Adrenal gland (tissue), 12 donors: Measurements from ENCODE around the gene VWA2. TPM values are rescaled to one million over a fixed set of nuclear protein-coding genes. Genes with fewer than 3 reads are reported as not detected.

Source experiments
- DNase-seq, 7 donors: peaks; one replicate each; pipeline ENCODE4 v3.0.0-alpha.2; 2019 to 2020
- H3K27ac ChIP-seq, 5 donors: fragments of 200-600 bp; sonication (generic) in 4 of 5; 1 replicate in 3 of 5; 2 replicates in 2 of 5; pipeline versions ENCODE4 v1.5.1 to v1.8.0; 2016 to 2020; ENCODE audit warnings: mild to moderate bottlenecking in 1 of 5
- H3K27me3 ChIP-seq: fragments of 200-600 bp; 2 replicates; pipeline ENCODE4 v1.8.0; 2021
- H3K36me3 ChIP-seq, 2 donors: fragments of 200-600 bp; replicated peaks in 1 of 2; 1 replicate in 1 of 2; 2 replicates in 1 of 2; pipeline versions ENCODE4 v1.5.1 to v1.8.0; 2018 to 2022
- H3K4me1 ChIP-seq, 2 donors: fragments of 200-600 bp; replicated peaks in 1 of 2; 1 replicate in 1 of 2; 2 replicates in 1 of 2; pipeline versions ENCODE4 v1.5.1 to v1.8.0; 2018 to 2021
- H3K4me3 ChIP-seq, 4 donors: fragments of 200-600 bp; sonication (generic) in 3 of 4; one replicate each; pipeline ENCODE4 v1.5.1; 2016 to 2018
- H3K9me3 ChIP-seq, 3 donors: fragments of 200-600 bp; sonication (generic) in 1 of 3; replicated peaks in 1 of 3; 1 replicate in 2 of 3; 2 replicates in 1 of 3; pipeline versions ENCODE4 v1.5.1 to v1.8.0; 2016 to 2021
- POLR2A ChIP-seq, 2 donors: fragments of 450-650 bp; IDR thresholded peaks; one replicate each; pipeline ENCODE4 v1.6.1; 2017; ENCODE audit warnings: antibody characterized with exemption in 2 of 2, mild to moderate bottlenecking in 2 of 2, moderate library complexity in 1 of 2
- WGBS, 4 donors: extraction: QIAGEN DNeasy Blood & Tissue Kit in 2 of 4; methylation state at CpG; one replicate each; pipeline versions ENCODE4 v1.1.5 to v1.1.7; 2013 to 2017; 5-methylcytosine and 5-hydroxymethylcytosine counted together
- intact Hi-C, 2 donors: fragments of 100-400 bp; cut with DNase I; formaldehyde crosslinking; loops; one replicate each; pipeline versions ENCODE4 v1.14.1 to v1.15.0; 2022 to 2023
- polyA plus RNA-seq, 3 donors: library from polyadenylated mRNA; stranded (reverse); fragments of 200-250 nt in 2 of 3; fragments of 350-450 nt in 1 of 3; fragmentation: Illumina TruSeq in 1 of 3; extraction: RNeasy Lipid Tissue Mini Kit (QIAGEN cat#74804) in 1 of 3; gene quantifications; one replicate each; pipeline ENCODE4 v1.2.3, GENCODE V29; 2013 to 2014
- total RNA-seq, 9 donors: library from RNA; depleted of rRNA in 4 of 9; stranded (reverse); fragments of >200 nt in 4 of 9; fragments of 120-200 nt in 1 of 9; fragmentation: NEBNext Ultra II Directional in 1 of 9; extraction: Animal tissue kit (Norgen Biotek cat#: 25700) in 1 of 9; gene quantifications; one replicate each; pipeline versions ENCODE4 v1.1.0 to v1.2.4, GENCODE V29; 2013 to 2023
- TF ChIP-seq, protein P1 (sequence below), 6 experiments: fragments of 450-650 bp in 4 of 6; fragments of 200-600 bp in 2 of 6; sonication (generic) in 1 of 6; IDR thresholded peaks; 1 replicate in 5 of 6; 2 replicates in 1 of 6; pipeline versions ENCODE4 v1.5.1 to v1.8.0; 2016 to 2021; ENCODE audit warnings: antibody characterized with exemption in 6 of 6, mild to moderate bottlenecking in 2 of 6, moderate library complexity in 1 of 6
- donor health status: healthy with polysubstance abuse.
- donor health status: Bipolar disorder and iron deficiency.
- donor health status: DM: yes; HTN: yes; CAD: no.
- donor health status: DM: no; HTN: no; CAD: no.
- donor health status: DM: no; HTN: no; CAD: no.
- donor health status: DM: yes; HTN: yes; CAD: no.

VWA2 gene
- total and polyA plus RNA-seq, 12 donors = 0.15 TPM; not detected in 11

GRCh38 chr10:114308531-114309363, 69.7 kb downstream of the VWA2 start:
- intact Hi-C loops = loop anchor here (5.0 to 10.0 kb wide), 5 partner anchors 124 to 486 kb away; no protein-coding TSS in a partner anchor
- no peaks in the 10 kb centered on the region for H3K27me3 ChIP-seq
- no peaks in the 10 kb centered on the region for H3K9me3 ChIP-seq
- DNase-seq = no peak
- H3K27ac ChIP-seq = no peak overlapping the region
- no peak for TF ChIP-seq POLR2A (IDR thresholded peaks at IDR 0.05)
- no peaks in the 10 kb centered on the region for H3K36me3 ChIP-seq
- H3K4me1 ChIP-seq = peaks cover 10% of the 10 kb centered on the region in 2 donors
- H3K4me3 ChIP-seq = no peak overlapping the region
- 61 to 69% (median 63%) methylated on average over 8 to 9 of the region's 9 CpGs for WGBS, 4 donors

DNA sequence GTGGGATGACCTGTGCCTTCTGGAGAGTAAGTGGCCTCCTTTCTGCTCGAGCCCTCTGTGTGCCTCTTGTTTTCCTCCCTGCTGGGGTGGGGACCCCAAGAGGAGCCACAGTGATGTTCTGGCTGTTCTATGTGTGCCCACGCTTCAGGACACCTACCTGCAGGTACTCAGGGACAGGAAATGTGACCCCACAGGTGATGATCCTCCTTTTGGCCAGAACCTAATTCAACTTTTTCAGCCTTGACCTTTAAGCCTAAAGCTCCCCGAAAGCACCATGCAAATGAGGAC, 70.3 kb downstream of the VWA2 start:
- Histone ChIP-seq H3K36me3 (no peaks in the 10 kb centered on the region), H3K27ac (no peak overlapping the region), H3K27me3 (no peaks in the 10 kb centered on the region), H3K4me3 (no peak overlapping the region), H3K4me1 (peaks cover 4 to 6% of the 10 kb centered on the region in 2 donors), H3K9me3 (no peaks in the 10 kb centered on the region)
- DNase-seq = no peak
- TF ChIP-seq POLR2A (IDR thresholded peaks at IDR 0.05) = no peak
- TF ChIP-seq, protein P1, sequence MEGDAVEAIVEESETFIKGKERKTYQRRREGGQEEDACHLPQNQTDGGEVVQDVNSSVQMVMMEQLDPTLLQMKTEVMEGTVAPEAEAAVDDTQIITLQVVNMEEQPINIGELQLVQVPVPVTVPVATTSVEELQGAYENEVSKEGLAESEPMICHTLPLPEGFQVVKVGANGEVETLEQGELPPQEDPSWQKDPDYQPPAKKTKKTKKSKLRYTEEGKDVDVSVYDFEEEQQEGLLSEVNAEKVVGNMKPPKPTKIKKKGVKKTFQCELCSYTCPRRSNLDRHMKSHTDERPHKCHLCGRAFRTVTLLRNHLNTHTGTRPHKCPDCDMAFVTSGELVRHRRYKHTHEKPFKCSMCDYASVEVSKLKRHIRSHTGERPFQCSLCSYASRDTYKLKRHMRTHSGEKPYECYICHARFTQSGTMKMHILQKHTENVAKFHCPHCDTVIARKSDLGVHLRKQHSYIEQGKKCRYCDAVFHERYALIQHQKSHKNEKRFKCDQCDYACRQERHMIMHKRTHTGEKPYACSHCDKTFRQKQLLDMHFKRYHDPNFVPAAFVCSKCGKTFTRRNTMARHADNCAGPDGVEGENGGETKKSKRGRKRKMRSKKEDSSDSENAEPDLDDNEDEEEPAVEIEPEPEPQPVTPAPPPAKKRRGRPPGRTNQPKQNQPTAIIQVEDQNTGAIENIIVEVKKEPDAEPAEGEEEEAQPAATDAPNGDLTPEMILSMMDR (IDR thresholded peaks at IDR 0.05) = no peak
- 54 to 78% (median 65%) methylated on average over 3 of the region's 3 CpGs for WGBS, 4 donors
- intact Hi-C loops = loop anchor here (5.0 to 10.0 kb wide), 5 partner anchors 123 to 485 kb away; no protein-coding TSS in a partner anchor

- Histone ChIP-seq H3K4me3 (no peak overlapping the region), H3K9me3 (no peaks in the 10 kb centered on the region), H3K27ac (no peak overlapping the region), H3K36me3 (no peaks in the 10 kb centered on the region), H3K4me1 (no peaks in the 10 kb centered on the region), H3K27me3 (no peaks in the 10 kb centered on the region)
- no peak for DNase-seq
- WGBS, 4 donors = 71 to 86% (median 79%) methylated on average over 5 to 10 of the region's 10 CpGs
- intact Hi-C loops = no loop called here
- TF ChIP-seq, protein P1 (IDR thresholded peaks at IDR 0.05) = no peak
- no peak for TF ChIP-seq POLR2A (IDR thresholded peaks at IDR 0.05)
Observed at GRCh38 chr10:114310346-114310745, 71.3 kb downstream of the VWA2 start.

GRCh38 chr10:114311023-114311422, 72.0 kb downstream of the VWA2 start:
- TF ChIP-seq POLR2A (IDR thresholded peaks at IDR 0.05) = no peak
- TF ChIP-seq, protein P1 (IDR thresholded peaks at IDR 0.05) = no peak
- peak in 1 of 7 donors; percentile 5 for DNase-seq
- intact Hi-C loops = no loop called here
- Histone ChIP-seq H3K36me3 (no peaks in the 10 kb centered on the region), H3K27me3 (no peaks in the 10 kb centered on the region), H3K9me3 (no peaks in the 10 kb centered on the region), H3K27ac (no peak overlapping the region), H3K4me3 (no peak overlapping the region), H3K4me1 (no peaks in the 10 kb centered on the region)
- 50 to 72% (median 57%) methylated on average over 5 to 6 of the region's 6 CpGs for WGBS, 4 donors
